T-helper 1 cell treated with Interleukin-12 subunit alpha and Interleukin-12 subunit beta and Interleukin-4 antibody, amounts not matched to agents 30 μg/mL and 1 μg/mL, for 36 hours (primary cell): Measurements from ENCODE around the gene LYSMD1.
"Not testable (repeated sequence)": the region's sequence is repeated elsewhere in the genome, so short reads cannot be mapped to it uniquely, and the experiment has no call there.

Source experiments
- H3K27ac Mint-ChIP-seq: one replicate; pipeline ENCODE4 v1.8.0; 2021; ENCODE audit warnings: mild to moderate bottlenecking, mixed read lengths
- H3K27me3 Mint-ChIP-seq: one replicate; pipeline ENCODE4 v1.8.0; 2021; ENCODE audit warnings: low read depth, mixed read lengths
- H3K36me3 Mint-ChIP-seq: one replicate; pipeline ENCODE4 v1.8.0; 2021; ENCODE audit warnings: low read depth, mixed read lengths
- H3K4me1 Mint-ChIP-seq: one replicate; pipeline ENCODE4 v1.8.0; 2021; ENCODE audit warnings: low read depth, mixed read lengths
- H3K4me3 Mint-ChIP-seq: one replicate; pipeline ENCODE4 v1.8.0; 2021; ENCODE audit warnings: mild to moderate bottlenecking, moderate library complexity, mixed read lengths
- H3K9me3 Mint-ChIP-seq: one replicate; pipeline ENCODE4 v1.8.0; 2021; ENCODE audit warnings: mixed read lengths

The LYSMD1 gene, protein sequence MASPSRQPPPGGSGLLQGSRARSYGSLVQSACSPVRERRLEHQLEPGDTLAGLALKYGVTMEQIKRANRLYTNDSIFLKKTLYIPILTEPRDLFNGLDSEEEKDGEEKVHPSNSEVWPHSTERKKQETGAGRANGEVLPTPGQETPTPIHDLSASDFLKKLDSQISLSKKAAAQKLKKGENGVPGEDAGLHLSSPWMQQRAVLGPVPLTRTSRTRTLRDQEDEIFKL

DNA sequence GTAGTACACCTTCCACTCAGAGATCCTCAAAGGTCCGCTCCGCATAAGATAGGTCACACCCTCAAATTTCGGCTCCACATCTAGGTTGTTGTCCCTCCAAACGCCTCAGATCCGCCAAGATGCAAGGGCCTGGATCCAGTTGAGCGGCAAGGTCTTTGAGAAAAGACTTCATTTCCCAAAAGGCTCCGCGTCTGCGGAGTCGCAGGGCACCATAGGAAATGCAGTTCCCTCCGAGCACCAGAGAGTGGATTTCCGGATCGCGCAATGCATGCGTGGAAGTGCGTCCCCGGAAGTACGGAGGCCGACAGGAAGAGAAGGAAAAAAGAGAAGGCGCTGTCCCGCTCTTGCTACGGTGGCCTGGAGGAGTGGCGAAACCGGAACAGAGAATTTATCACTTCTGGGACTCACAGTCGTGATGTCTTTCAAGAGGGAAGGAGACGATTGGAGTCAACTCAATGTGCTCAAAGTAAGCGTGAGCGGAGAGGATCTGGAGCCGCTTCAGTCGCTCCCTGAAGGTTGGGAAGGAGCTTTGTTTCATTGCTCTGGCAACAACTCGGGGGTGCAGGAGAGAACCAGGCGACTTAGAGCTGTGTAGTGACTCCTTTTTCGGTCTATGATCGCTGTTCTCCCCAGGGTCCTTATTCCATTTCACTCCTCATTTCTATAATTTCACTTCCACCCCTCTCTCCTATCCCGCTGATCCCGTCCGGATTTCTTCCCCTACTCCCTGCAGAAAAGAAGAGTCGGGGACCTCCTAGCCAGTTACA, at the start of gene LYSMD1, which contains the start of gene SCNM1:
LYSMD1 (minus strand) TSS at position 165 of the 767 bp plus-strand sequence. CDS start 644 bp downstream, outside the sequence.
SCNM1 (plus strand) TSS at position 407 of the 767 bp plus-strand sequence; CDS start at position 416, 9 bp downstream.
- H3K4me3 Mint-ChIP-seq = peak within 1 kb of the TSS; percentile 96
- peaks cover 39% of the 10 kb centered on the region for H3K4me1 Mint-ChIP-seq
- peak within 1 kb of the TSS; percentile 93 for H3K27ac Mint-ChIP-seq
- no peaks in the 10 kb centered on the region for H3K9me3 Mint-ChIP-seq
- H3K36me3 Mint-ChIP-seq = peaks cover 40% of the 10 kb centered on the region
- H3K27me3 Mint-ChIP-seq = no peaks in the 10 kb centered on the region

DNA sequence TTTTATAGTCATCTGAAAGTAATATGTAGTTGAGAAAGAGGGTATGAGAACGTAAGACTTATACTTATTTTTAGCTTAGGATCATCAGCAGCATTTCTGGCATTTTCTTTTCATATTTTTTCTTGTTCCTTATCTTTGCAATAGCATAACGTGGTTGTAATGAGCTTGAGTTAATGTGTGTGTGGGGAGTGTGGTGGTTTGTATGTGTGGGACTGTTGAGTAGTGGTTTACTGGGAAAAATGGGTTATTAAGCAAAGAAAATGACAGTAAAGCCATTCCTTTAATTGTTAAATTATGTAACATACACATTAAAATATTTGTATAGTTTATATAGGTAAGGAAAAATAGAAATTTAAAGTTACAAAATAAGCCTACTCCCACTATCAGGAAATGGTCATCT, 47.9 kb upstream of the LYSMD1 start:
- no peak overlapping the region for H3K4me3 Mint-ChIP-seq
- H3K27ac Mint-ChIP-seq = no peak overlapping the region
- peaks cover 25% of the 10 kb centered on the region for H3K4me1 Mint-ChIP-seq
- no peaks in the 10 kb centered on the region for H3K9me3 Mint-ChIP-seq
- no peaks in the 10 kb centered on the region for H3K27me3 Mint-ChIP-seq
- peaks cover 15% of the 10 kb centered on the region for H3K36me3 Mint-ChIP-seq

DNA sequence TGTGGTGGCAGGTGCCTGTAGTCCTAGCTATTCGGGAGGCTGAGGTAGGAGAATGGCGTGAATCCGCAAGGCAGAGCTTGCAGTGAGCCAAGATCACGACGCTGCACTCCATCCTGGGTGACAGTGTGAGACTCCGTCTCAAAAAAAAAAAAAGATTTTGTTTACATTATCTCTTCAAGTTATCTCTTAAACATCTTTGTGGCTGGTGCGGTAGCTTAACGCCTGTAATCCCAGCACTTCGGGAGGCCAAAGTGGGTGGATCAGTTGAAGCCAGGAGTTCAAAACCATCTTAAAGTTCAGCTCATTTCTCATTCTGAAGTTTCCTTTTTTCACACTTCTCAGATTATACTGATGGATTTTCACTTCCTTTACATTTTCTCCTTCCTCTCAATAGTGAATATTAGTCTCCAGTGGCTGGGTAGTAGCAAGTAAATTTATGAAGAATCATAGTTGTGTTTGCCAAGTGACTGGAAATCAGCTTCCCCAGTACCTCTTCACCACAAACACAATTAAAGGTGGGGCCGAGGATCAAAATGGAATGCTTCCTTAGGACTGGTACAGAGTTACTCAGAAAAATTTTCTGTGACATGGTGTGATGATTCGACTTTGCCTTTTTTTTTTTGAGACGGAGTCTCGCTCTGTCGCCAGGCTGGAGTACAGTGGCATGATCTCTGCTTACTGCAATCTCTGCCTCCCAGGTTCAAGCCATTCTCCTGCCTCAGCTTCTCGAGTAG, 46.4 kb upstream of the LYSMD1 start:
- H3K4me1 Mint-ChIP-seq = peaks cover 23% of the 10 kb centered on the region

DNA sequence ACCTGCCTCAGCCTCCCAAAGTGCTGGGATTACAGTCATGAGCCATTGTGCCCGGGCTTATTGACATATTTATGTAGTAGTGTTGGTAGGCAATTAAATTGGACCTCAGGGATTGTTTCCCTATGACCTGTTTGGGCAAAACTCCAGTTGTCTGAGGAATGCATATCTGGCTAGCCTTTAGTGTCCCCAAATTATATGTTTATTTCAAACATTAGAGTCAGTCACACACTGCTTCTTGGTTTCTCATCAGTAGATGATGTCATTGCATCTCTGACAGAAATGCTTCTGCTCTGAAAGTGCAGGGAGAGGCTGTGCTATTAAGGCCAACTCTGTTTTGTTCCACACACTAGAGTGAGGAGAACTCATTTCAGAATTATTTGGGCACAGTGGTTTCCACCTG, 45.1 kb upstream of the LYSMD1 start:
- H3K4me3 Mint-ChIP-seq = no peak overlapping the region
- no peaks in the 10 kb centered on the region for H3K27me3 Mint-ChIP-seq
- H3K36me3 Mint-ChIP-seq = peaks cover 20% of the 10 kb centered on the region
- peak overlapping the region; percentile 50 for H3K27ac Mint-ChIP-seq
- no peaks in the 10 kb centered on the region for H3K9me3 Mint-ChIP-seq
- peaks cover 23% of the 10 kb centered on the region for H3K4me1 Mint-ChIP-seq

More for the DNA sequence above, 46.4 kb upstream of the LYSMD1 start:
- Mint-ChIP-seq H3K4me3 (peak overlapping the region; percentile 65), H3K27ac (peak overlapping the region; percentile 87), H3K36me3 (peaks cover 17% of the 10 kb centered on the region), H3K27me3 (no peaks in the 10 kb centered on the region), H3K9me3 (no peaks in the 10 kb centered on the region)

DNA sequence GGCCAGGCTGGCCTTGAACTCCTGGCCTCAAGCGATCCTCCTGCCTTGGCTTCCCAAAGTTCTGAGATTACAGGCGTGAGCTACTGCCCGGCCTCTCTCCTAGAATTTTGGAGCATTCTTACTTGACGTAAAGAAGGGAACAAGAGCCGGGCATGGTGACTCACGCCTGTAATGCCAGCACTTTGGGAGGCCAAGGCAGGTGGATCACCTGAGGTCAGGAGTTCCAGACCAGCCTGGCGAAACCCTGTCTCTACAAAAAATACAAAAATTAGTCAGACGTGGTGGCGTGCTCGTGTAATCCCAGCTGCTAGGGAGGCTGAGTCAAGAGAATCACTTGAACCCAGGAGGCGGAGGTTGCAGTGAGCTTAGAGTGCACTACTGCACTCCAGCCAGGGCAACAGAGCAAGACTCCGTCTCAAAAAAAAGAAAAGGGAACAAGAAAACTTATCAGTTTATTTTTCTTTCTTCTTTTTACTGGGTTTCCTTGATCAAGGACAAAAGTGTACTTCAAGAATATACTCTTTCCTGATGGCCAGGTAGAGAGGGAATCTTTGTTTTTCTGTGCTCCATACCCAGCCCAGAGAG, 39.8 kb upstream of the LYSMD1 start:
- not testable (repeated sequence) for H3K27me3 Mint-ChIP-seq, H3K4me3 Mint-ChIP-seq, H3K9me3 Mint-ChIP-seq, H3K27ac Mint-ChIP-seq
- Mint-ChIP-seq H3K36me3 (peaks cover 23% of the 10 kb centered on the region), H3K4me1 (peaks cover 17% of the 10 kb centered on the region)

DNA sequence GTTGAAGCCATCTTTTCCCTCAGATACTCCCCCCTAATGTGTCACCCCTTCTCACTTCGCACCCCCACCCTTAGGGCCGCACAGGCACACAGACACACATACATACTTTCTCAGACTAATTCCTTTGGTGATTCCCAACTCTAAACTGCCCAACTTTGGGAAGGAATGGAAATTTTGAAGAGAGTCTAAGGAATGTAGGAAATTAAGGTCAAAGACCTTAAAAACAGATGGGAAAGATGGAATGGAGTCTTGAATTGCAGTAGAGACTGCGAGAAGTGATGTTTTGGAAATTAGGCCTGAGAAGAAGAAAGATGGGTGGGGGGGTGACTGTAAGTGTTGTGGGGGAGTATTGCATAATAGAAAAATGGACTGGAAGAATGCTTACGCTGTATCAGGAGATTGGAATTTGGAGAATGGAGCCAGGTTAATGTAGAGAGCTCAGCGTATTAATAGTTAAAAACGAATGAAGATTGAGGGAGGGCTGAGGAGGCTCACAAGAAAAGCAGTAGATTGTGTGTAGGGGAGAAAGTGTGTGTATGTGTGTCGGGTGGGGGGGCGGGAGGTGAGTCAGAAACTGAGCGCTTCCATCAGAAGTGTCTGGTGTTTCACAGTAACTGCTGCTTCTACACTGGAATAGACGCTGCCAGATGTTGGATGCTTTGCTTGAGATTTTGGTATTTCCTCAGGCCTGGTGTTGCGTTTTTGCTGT, 34.3 kb upstream of the LYSMD1 start:
- Mint-ChIP-seq H3K27ac (peak overlapping the region; percentile 97), H3K36me3 (peaks cover 25% of the 10 kb centered on the region), H3K4me1 (peaks cover 35% of the 10 kb centered on the region), H3K4me3 (peak overlapping the region; percentile 94), H3K9me3 (no peaks in the 10 kb centered on the region), H3K27me3 (peaks cover 3% of the 10 kb centered on the region)

DNA sequence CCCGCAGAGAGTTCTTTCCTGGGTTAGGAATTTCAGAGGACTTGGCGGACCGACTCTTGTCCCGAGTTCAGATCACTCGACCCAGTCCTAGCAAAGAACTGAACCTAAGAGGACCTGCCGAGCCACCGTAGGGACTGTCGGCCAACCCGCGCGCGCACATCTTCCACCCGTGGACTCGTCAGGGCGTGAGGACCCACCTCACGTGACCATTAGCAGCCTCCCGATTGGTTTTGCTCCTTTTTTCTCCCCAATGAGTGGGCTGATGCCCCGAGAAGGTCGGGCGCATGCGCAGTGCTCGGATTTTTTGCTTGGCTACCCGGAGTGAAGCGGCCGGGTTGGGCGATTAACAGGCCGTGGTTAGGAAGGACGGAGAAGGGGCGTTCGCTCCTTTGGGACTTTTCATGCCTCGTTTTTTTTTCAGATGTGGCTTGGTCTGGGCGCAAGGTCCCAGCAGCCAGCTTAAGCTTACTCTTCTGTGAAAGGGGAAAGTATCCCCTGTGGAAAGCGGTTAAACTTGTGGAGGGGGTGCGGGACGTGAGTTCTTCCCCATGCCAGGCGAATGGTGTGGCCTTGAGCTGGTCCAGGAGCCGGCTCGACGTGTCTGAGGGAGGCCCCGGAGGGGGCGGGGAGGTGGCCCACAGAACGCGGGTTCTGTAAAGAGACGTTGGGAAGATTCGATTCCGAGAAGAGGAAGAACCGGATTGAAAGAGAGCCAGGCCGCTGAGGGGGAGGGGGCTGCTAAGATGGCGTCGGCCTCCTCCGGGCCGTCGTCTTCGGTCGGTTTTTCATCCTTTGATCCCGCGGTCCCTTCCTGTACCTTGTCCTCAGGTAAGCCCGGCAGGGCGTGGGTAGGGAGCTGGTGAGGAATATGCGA, 32.8 kb upstream of the LYSMD1 start, which contains the start of gene PIP5K1A:
PIP5K1A (plus strand) TSS at position 299 of the 874 bp plus-strand sequence; CDS start at position 744, 445 bp downstream.
- peaks cover 19% of the 10 kb centered on the region for H3K36me3 Mint-ChIP-seq
- peak within 1 kb of the TSS; percentile 97 for H3K27ac Mint-ChIP-seq
- H3K9me3 Mint-ChIP-seq = no peaks in the 10 kb centered on the region
- peaks cover 7% of the 10 kb centered on the region for H3K27me3 Mint-ChIP-seq
- H3K4me3 Mint-ChIP-seq = peak within 1 kb of the TSS; percentile 94
- peaks cover 31% of the 10 kb centered on the region for H3K4me1 Mint-ChIP-seq

DNA sequence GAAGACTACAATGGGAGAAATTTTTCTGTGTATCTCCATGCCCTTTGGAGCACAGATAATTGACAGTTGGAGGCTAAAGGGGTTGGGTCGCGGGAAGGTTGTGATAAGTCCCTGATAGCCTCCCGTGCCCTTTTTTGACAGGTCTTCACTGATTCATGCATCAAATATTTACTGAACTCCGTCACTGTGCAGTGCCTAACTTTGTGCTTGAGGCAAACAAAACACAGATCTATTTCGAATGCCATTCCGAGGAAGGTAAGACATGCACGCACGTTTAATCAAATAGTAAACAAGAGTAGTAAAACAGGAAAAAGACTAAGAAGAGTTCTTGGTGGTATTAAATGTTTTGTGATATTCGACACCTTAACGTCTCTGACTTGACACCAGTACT, 32.2 kb upstream of the LYSMD1 start:
- Mint-ChIP-seq H3K4me1 (peaks cover 29% of the 10 kb centered on the region), H3K36me3 (peaks cover 17% of the 10 kb centered on the region), H3K27ac (peak overlapping the region; percentile 97), H3K4me3 (peak overlapping the region; percentile 94), H3K27me3 (peaks cover 7% of the 10 kb centered on the region), H3K9me3 (no peaks in the 10 kb centered on the region)

DNA sequence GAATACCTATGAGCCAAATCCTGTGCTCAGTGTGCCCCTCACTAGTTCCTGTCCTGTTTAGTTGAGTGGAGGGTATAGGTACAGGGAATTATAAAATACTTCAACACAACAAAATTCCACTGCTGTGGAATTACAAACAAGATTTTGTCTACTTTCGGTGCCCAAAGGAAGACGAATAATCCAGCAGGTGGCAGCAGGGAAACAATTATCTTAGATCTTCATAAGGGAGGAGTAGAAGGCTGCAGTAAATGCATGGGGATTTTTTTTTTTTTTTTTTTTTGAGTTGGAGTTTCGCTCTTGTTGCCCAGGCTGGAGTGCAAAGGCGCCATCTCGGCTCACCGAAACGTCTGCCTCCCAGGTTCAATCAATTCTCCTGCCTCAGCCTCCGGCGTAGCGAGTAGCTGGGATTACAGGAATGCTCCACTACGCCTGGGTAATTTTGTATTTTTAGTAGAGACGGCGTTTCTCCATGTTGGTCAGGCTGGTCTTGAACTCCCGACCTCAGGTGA, 30.6 kb upstream of the LYSMD1 start:
- H3K4me1 Mint-ChIP-seq = peaks cover 26% of the 10 kb centered on the region
- peak overlapping the region; percentile 62 for H3K4me3 Mint-ChIP-seq
- H3K36me3 Mint-ChIP-seq = peaks cover 17% of the 10 kb centered on the region
- H3K27me3 Mint-ChIP-seq = peaks cover 7% of the 10 kb centered on the region
- H3K27ac Mint-ChIP-seq = peak overlapping the region; percentile 63
- H3K9me3 Mint-ChIP-seq = no peaks in the 10 kb centered on the region

DNA sequence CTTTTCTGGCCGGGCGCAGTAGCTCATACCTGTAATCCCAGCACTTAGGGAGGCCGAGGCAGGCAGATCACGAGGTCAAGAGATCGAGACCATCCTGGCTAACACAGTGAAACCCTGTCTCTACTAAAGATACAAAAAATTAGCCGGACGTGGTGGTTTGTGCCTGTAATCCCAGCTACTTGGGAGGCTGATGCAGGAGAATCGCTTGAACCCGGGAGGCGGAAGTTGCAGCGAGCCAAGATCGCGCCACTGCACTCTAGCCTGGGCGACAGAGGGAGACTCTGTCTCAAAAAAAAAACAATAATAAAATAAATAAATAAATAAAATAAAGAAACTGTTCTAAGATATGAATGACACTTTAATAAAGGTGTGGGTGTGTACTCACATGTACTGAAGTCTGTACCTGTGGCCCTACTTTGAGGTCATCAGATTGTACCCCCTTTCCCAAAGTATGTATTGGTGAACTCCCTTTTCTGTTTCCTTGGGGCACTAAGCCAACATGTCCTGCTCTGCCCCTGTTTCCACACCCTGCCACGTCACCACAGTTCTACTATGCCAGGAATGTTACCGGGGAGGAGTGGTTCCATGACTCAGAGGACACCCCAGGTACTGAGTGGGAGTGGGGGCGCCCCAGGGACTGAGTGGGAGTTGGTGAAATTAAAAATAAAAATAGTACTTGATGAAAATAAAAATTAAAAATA, 29.3 kb upstream of the LYSMD1 start:
- not testable (repeated sequence) for H3K4me3 Mint-ChIP-seq
- peaks cover 16% of the 10 kb centered on the region for H3K36me3 Mint-ChIP-seq

DNA sequence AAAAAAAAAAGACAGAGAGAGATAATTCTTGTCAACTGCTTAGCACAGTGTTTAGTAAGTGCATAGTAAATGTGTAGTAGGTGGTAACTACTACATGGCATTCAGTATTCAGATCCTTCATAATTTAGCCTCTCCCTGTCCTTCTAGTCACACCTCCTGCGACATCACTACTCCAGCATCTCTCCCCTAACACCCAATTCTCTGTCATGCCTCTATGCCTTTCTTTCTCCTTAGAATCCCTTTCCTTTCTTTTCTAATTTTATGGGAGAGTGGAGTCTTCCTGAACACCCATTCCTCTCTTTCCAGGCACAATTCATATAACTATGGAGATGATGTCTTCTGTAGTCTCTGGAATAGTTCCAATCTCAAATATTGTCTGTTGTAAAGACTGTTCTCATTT, 28.2 kb upstream of the LYSMD1 start:
- Mint-ChIP-seq H3K36me3 (peaks cover 8% of the 10 kb centered on the region), H3K27me3 (peaks cover 7% of the 10 kb centered on the region), H3K9me3 (no peaks in the 10 kb centered on the region), H3K4me3 (no peak overlapping the region), H3K27ac (no peak overlapping the region), H3K4me1 (peaks cover 19% of the 10 kb centered on the region)

More for the DNA sequence above, 29.3 kb upstream of the LYSMD1 start:
- H3K27ac Mint-ChIP-seq, H3K27me3 Mint-ChIP-seq, H3K9me3 Mint-ChIP-seq: not testable (repeated sequence)
- H3K4me1 Mint-ChIP-seq = peaks cover 24% of the 10 kb centered on the region

DNA sequence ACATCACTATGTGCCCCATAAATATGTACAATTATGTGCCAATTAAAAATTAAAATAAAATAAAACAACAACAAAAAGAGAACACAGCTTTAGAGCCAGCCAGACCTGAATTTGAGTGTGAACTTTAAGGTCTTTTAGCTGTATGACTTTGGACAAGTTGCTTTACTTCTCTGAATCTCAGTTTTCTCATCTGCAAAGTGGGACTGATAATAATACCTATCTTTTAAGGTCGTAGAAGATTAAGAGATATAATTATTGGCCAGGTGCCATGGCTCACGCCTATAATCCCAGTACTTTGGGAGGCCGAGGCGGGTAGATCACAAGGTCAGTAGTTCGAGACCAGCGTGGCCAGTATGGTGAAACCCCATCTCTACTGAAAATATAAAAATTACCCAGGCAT, 27.6 kb upstream of the LYSMD1 start:
- H3K4me1 Mint-ChIP-seq = peaks cover 24% of the 10 kb centered on the region
- H3K36me3 Mint-ChIP-seq = peaks cover 6% of the 10 kb centered on the region
- no peaks in the 10 kb centered on the region for H3K9me3 Mint-ChIP-seq
- H3K4me3 Mint-ChIP-seq = no peak overlapping the region
- no peak overlapping the region for H3K27ac Mint-ChIP-seq
- H3K27me3 Mint-ChIP-seq = peaks cover 5% of the 10 kb centered on the region
